ENCODE results near the gene AQP2.
"Not testable (repeated sequence)": the region's sequence is repeated elsewhere in the genome, so short reads cannot be mapped to it uniquely, and the experiment has no call there.

The AQP2 gene

GRCh38 chr12:49972641-49973360 lies 22.3 kb downstream of the AQP2 start, which contains the start of gene AQP6:
AQP6 (plus strand) TSS chr12:49972947; CDS start chr12:49973174, 227 bp downstream.
- DNase-seq: no peak

- no peak for DNase-seq
Measured at GRCh38 chr12:49973361-49973830, 22.9 kb downstream of the AQP2 start.

DNA sequence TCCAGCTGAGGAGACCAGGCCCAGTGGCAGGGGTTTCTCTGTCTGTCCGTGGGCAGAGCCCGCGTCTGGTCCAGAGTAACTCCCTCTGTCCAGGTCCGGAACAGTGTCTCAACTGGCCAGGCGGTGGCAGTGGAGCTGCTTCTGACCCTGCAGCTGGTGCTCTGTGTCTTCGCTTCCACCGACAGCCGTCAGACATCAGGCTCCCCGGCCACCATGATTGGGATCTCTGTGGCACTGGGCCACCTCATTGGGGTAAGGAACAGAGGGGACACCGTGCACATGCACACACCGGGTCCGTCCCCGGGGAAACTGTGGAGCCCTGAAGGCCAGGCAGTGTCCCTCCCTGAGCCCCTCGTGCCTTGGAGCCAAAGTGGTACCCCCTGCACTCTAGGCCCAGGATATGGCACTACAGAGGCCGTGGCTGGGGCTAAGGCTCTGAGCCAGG lies 23.7 kb downstream of the AQP2 start:
- DNase-seq: no peak

DNA sequence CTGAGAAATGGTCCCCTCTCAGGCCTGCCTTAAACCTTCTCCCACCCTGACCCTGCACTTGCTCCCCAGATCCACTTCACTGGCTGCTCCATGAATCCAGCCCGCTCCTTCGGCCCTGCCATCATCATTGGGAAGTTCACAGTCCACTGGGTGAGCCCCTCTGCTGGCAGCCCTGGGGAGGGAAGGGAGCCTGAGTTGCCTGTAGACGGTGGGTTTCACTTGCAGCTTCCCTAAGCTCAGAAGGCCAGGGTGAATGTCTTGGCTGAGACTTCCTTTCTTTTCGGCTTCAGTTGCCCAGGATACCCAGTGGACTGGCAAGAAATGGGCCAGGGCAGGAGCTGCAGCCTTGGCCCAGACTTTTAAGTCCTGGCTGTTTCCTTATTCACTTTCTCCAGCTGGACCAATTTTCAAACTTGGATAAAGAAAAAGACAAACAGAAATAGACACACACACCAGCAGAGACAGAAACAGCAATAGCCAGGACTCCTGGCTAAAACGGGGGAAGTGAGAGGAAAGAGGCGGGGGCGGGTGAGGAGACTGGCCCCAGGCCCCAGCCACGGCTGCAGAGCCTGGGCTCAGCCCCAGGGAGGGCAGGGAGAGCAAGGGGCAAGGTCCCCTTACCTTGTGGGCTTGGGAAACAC lies 24.3 kb downstream of the AQP2 start:
- no peak for DNase-seq

DNA sequence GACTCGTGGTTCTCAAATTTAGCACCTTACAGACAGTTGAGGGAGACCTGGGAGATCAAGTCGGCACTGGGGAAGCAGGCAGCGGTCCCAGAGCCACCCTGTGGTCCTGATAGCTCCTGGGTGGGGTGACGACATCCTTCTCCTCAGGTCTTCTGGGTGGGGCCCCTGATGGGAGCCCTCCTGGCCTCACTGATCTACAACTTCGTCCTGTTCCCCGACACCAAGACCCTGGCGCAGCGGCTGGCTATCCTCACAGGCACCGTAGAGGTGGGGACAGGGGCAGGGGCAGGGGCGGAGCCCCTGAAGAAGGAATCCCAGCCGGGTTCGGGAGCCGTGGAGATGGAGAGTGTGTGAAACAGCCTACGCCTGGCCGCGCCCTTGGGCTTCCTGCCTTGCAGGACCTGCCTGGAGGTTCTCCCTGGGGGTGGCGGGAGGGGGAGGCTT lies 24.8 kb downstream of the AQP2 start:
- no peak for DNase-seq

DNA sequence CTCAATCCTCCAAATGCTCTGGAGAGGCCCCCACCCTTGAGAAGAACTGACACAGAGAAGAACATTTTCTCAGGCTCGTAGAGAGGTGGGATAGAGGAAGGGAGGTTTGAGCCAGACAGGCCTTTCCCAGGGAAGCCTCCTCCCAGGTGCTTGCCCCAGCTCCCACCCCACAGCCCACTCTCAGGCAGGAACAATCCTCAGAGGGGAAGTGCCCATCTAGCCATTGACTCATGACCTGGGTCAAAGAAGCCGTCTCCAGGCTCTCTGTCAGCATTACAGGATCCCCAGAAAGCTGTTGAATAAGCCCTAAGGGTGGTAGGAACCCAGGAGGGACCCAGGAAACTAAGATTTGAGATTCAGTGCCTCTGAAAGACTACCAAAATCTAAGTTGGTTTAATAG lies 26.0 kb downstream of the AQP2 start:
- no peak for DNase-seq

DNA sequence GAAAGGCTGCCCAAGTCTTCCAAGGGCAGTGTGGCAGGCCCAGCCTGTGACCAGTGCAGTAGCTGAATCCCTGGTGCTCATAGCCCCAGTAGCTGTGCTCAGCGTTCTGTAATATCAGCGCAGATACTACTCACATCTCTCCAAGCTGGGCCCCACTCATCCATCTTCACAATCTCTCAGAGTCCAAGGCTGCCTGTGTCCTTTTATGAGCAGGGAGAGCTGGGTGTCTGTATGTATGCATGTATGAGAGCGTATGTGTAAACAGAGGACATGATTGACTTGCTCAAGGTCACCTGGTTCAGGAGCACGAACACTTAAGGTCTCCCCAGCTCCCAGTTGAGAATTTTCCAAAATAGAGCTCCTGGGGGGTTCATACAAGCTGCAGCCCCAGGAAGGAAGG lies 27.6 kb downstream of the AQP2 start:
- DNase-seq: no peak

- DNase-seq: no peak
Measured at GRCh38 chr12:49979016-49979586, 28.6 kb downstream of the AQP2 start.

DNA sequence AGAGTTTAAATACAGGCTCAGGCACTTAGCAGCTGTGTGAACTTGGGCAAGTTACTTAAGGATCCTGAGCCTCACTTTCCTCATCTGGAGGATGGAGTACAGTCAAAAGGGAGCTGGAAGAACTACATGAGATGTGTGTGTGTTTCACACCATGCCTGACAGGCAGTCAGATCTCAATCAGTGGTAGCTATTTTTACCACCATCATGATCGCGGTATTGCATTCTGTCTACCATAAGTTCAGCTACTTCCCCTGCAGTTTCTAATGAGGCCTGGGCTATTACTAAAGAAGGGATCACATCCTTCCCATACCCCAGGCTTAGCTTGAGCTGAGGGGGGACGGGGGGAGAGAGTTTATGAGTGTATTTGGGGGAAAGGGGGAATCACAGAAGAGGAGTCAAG lies 29.3 kb downstream of the AQP2 start:
- no peak for DNase-seq

DNA sequence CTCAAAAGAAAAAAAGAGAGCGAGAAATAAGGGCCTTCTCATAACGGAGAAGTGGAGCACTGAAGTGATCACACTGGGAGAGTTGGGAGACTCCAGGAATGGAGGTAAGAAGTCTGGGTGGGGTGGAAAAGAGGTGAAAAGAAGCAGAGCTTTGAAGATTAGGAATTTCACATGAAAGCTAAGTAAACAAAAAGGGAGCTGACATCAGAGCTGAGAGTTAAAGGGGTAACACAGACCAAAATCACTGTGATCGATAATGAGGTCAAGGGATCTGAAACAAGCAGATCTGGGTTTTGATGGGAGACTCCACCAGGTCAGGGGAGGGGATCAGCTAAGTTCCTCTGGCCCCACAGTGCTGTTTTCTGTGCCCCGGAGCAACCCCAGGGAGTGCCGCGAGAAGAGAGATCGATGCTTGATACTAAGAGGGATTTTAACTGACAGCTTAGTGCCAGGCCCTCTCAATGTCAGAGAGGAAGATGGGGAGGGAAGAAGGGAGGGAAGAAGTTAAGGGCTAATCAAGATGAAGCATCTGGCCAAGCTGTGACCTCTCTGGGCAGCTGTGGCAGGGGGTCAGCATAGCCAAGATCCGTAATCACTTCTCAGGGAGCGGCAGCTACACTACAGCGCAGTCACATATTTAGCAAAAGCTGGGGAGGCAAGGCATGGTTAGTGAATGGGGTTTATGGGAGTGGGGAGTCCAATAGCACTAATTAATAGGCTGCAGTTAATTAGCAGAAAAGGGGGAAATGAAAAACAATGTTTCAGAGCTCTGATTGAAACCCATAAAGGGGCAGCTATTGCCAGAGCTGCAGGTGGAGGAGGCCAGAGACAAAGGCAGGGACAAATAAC lies 30.2 kb downstream of the AQP2 start:
- no peak for DNase-seq

DNA sequence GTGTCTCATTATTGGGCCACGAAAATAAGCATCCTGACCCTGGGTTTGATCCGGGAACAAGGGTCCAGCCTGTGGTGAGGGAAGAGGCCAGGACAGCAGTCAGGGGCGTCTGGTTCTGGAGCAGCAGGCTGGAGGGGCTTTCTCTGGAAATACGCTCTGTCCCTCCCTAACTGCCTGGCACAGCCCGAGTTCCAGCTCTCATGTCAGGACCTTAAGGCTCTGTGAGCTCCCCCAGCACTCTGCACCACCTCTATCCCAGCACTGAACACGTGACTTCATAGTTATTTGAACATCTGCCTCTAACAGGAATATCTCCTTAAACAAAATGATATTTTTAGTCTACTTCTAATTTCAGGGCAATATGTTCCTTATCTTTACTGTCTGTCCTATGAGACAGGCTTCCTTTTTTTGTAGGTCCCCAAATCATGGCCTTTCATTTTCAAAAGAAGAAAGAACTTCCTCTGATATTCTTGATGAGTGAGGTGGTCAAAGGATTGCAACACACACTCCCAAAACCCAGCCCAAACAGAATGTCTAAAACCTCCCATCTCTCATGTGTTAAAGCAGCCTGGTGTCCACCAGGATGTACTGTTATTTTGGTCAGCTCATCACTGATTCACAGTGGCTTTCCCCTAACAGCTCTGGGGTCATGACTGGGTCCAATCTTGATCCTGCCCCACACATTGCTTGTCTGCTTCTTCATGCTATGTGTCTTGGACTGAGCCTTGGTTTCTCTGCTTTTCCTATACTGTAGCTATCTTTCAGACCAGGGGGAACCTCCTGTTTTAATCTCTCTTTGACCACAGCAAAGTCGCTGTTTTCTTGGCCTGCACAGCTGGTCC lies 31.9 kb downstream of the AQP2 start:
- DNase-seq: no peak

DNA sequence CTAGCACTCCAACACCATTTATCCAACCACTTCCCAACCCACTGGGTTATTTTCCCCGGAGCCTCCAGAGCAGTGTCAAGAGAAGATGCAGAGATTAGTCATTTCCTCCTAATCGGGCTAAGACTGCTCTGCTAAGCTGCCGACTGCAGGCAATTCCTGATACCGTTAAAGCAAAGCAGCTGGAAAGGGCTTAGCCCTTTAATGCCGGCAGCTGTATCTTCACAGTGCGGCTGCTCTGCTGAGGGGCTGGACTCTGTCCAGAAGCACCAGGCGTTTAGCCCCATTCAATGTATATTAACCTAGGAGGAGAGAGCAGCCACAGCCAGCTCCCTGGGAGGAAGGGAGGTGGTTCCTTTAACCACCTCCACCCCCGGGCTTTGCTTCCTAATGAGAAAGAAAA lies 33.4 kb downstream of the AQP2 start:
- DNase-seq: no peak

GRCh38 chr12:49984476-49985359 lies 34.2 kb downstream of the AQP2 start:
- DNase-seq: no peak

DNA sequence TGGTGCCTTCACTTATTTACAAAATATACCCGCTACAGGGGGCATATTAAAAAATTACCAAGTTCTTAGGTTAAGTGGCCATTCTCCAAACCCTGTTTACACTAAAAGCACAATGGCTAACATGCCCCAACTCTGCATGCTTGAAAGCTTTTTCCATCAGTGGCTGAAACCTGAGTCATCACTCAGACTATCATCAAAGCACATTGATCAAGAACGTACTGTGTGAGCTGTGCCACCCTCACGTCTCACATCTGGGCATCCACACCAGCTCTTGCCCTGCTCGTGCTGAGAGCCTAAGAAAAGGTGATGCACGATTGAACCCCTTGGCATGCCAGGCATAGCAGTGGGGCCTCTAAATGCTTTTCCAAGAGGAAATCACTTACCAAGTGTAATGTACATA lies 35.4 kb downstream of the AQP2 start:
- no peak for DNase-seq

GRCh38 chr12:49986476-49986875 lies 35.9 kb downstream of the AQP2 start:
- not testable (repeated sequence) for DNase-seq

GRCh38 chr12:49987625-49988303 lies 37.2 kb downstream of the AQP2 start:
- DNase-seq: no peak

DNA sequence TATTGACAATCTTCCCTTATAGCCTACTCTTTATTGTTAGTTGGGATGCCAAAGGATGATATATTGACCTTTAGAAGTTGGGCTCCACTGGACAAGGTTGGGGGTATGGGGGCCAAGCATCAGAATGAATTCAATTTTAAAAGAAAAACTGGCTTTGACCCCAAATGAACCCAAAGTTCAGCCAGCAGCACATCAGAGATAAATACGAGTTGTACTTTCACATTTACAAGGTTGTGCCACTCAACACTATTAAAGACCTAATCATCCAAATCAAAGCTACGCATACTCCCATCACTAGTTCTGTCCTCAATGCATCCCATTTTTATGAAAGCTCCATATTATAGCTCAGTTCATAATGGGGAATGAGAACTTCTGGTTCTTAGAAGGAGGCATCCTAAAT lies 38.9 kb downstream of the AQP2 start:
- not testable (repeated sequence) for DNase-seq

DNA sequence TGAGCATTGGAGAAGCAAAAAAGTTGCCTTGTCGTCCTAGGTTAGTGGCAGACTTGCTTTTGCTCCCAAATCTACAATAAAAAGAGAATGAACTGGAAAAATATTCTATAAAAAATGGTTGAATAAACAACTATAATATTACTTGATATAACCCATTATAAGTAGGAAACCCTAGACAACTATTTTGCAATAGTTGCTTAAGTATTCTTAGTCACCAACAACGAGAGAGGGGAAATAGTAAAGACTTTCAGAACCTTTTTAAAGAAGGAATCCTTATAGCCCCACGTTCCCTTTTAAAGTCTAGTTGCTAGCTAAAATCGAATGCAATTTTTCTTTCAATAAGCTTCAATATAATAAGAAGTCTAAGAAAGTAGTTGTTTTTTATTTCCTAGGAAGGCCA lies 39.7 kb downstream of the AQP2 start:
- DNase-seq: no peak

DNA sequence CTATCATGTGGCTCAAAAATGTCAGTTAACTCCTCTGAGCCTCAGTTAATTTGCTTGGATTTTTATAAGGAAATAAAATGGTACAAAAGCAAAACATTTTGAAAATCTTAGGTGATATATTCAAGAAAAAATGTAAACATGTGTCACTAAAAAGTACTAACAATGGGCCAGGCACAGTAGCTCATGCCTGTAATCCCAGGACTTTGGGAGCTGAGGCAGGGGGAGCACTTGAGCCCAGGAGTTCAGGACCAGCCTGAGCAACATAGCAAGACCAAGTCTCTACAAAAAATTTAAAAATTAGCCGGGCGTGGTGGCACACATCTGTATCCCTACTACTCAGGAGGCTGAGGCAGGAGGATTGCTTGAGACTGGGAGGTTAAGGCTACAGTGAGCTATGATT lies 47.9 kb downstream of the AQP2 start:
- no peak for DNase-seq

- no peak for DNase-seq
Measured at GRCh38 chr12:50003595-50003994, 53.1 kb downstream of the AQP2 start.

DNA sequence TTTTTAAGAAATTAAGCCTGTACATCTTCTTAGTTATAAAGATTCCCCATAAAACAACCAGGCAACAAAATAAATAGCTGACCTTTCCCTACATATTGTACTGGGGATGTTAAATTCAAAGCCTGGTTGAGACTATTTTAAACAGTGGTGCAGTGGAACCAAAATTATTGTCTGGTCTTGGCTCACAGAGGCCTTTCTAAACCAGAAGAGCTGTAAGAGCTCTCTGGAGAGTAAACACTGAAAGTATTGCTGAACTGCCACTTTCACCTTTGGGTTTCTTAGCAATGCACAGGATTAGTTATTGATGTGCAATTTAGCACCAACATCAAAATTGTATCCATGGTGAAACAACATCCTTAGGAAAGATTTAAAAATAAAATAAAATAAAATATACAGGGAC lies 54.2 kb downstream of the AQP2 start:
- DNase-seq: no peak
